IMR-90 (cell line): ENCODE results near the gene KIF1A. TPM values are rescaled to one million over a fixed set of nuclear protein-coding genes. Genes with fewer than 3 reads are reported as not detected.

Experiments used
- ATAC-seq: fragments of 200-7000 bp; cut with Tn5 transposase; 2 replicates; pipeline ENCODE4 v1.9.1; 2020; ENCODE audit warnings: low read depth, mild to moderate bottlenecking, moderate library complexity
- BruUV-seq: library from RNA; stranded (reverse); fragments of 400-500 nt; replicated peaks from 2 replicates; lab custom pipeline; 2021; lab: Mats Ljungman, UMichigan
- CTCF ChIA-PET: fragments of 300-600 bp; formaldehyde crosslinking; extraction: SDS; loops from one replicate; lab custom pipeline; 2021; ENCODE audit warnings: antibody characterized with exemption; lab: Yijun Ruan, JAX
- POLR2A ChIA-PET: fragments of 300-600 bp; sonication (Branson Sonifier 250); formaldehyde crosslinking; loops from one replicate; lab custom pipeline; 2022; ENCODE audit warnings: antibody characterized with exemption; ENCODE audit not compliant: unreplicated experiment; lab: Charles Lee
- DNase-seq: peaks from one replicate; pipeline ENCODE4 v3.0.0; 2013
- H2AFZ ChIP-seq: replicated peaks from 2 replicates; pipeline ENCODE3; 2013; ENCODE audit warnings: low read length, mild to moderate bottlenecking; ENCODE audit not compliant: poor library complexity
- H2AK5ac ChIP-seq: 2 replicates; pipeline ENCODE4 v1.6.1; 2013; ENCODE audit warnings: low read depth, low read length, inconsistent platforms
- H2AK9ac ChIP-seq: replicated peaks from 2 replicates; pipeline ENCODE3; 2013; ENCODE audit warnings: mild to moderate bottlenecking, low read depth, low read length, moderate library complexity; ENCODE audit not compliant: poor library complexity
- H2BK120ac ChIP-seq: 2 replicates; pipeline ENCODE4 v1.6.1; 2013; ENCODE audit warnings: low read depth, low read length, inconsistent platforms
- H2BK15ac ChIP-seq: 3 replicates; pipeline ENCODE4 v1.6.1; 2013; ENCODE audit warnings: low read depth, low read length, inconsistent platforms
- H2BK20ac ChIP-seq: 2 replicates; pipeline ENCODE4 v1.6.1; 2013; ENCODE audit warnings: low read depth, mild to moderate bottlenecking, inconsistent platforms, low read length, moderate library complexity
- H2BK5ac ChIP-seq: 2 replicates; pipeline ENCODE4 v1.6.1; 2013; ENCODE audit warnings: mild to moderate bottlenecking, low read depth, low read length, inconsistent platforms; ENCODE audit not compliant: poor library complexity, severe bottlenecking
- H3K14ac ChIP-seq: replicated peaks from 2 replicates; pipeline ENCODE4 v1.6.1; 2013; ENCODE audit warnings: low read depth, low read length, inconsistent platforms
- H3K18ac ChIP-seq: 2 replicates; pipeline ENCODE4 v1.6.1; 2013; ENCODE audit warnings: low read depth, low read length, control low read depth
- H3K23ac ChIP-seq: 2 replicates; pipeline ENCODE4 v1.6.1; 2013; ENCODE audit warnings: low read depth, low read length, inconsistent platforms
- H3K27ac ChIP-seq: 2 replicates; pipeline ENCODE4 v1.5.1; 2013; ENCODE audit warnings: mild to moderate bottlenecking, control low read depth, low read length; ENCODE audit not compliant: insufficient read depth
- H3K27me3 ChIP-seq: 2 replicates; pipeline ENCODE4 v1.6.1; 2013; ENCODE audit warnings: low read length; ENCODE audit not compliant: control insufficient read depth, insufficient read depth
- H3K36me3 ChIP-seq: 2 replicates; pipeline ENCODE4 v1.6.1; 2013; ENCODE audit warnings: low read length, mixed read lengths; ENCODE audit not compliant: control insufficient read depth, insufficient read depth
- H3K4ac ChIP-seq: 2 replicates; pipeline ENCODE4 v1.6.1; 2013; ENCODE audit warnings: low read depth, low read length, inconsistent platforms
- H3K4me1 ChIP-seq: 2 replicates; pipeline ENCODE4 v1.6.1; 2013; ENCODE audit warnings: low read length, mixed read lengths; ENCODE audit not compliant: control insufficient read depth, insufficient read depth
- H3K4me2 ChIP-seq: 2 replicates; pipeline ENCODE4 v1.6.1; 2013; ENCODE audit warnings: low read depth, mild to moderate bottlenecking, control low read depth, low read length, moderate library complexity
- H3K4me3 ChIP-seq: 2 replicates; pipeline ENCODE4 v1.5.1; 2013; ENCODE audit warnings: low read depth, mild to moderate bottlenecking, control low read depth, low read length, moderate library complexity; ENCODE audit not compliant: insufficient read depth
- H3K56ac ChIP-seq: 2 replicates; pipeline ENCODE4 v1.6.1; 2013; ENCODE audit warnings: low read length, inconsistent platforms; ENCODE audit not compliant: insufficient read depth; ENCODE audit errors: extremely low read depth
- H3K79me1 ChIP-seq, 2 experiments: 2 replicates each; pipeline ENCODE4 v1.6.1; 2013; ENCODE audit warnings: low read length in 2 of 2, inconsistent platforms in 1 of 2, low read depth in 1 of 2
- H3K9ac ChIP-seq: 2 replicates; pipeline ENCODE4 v1.6.1; 2013; ENCODE audit warnings: low read depth, low read length, control low read depth
- H3K9me1 ChIP-seq: 2 replicates; pipeline ENCODE4 v1.6.1; 2013; ENCODE audit warnings: low read length, inconsistent platforms; ENCODE audit not compliant: insufficient read depth
- H3K9me3 ChIP-seq: 2 replicates; pipeline ENCODE4 v1.6.1; 2013; ENCODE audit warnings: low read length; ENCODE audit not compliant: control insufficient read depth, insufficient read depth
- H4K20me1 ChIP-seq: 2 replicates; pipeline ENCODE4 v1.6.1; 2013; ENCODE audit warnings: low read length, inconsistent platforms; ENCODE audit not compliant: insufficient read depth
- H4K5ac ChIP-seq: 2 replicates; pipeline ENCODE4 v1.6.1; 2013; ENCODE audit warnings: mild to moderate bottlenecking, low read depth, low read length, control low read depth
- H4K8ac ChIP-seq, 2 experiments: 2 replicates each; pipeline ENCODE4 v1.6.1; 2013; ENCODE audit warnings: low read depth in 2 of 2, low read length in 2 of 2, control low read depth in 1 of 2, inconsistent platforms in 1 of 2
- H4K91ac ChIP-seq: 2 replicates; pipeline ENCODE4 v1.6.1; 2013; ENCODE audit warnings: low read depth, low read length, inconsistent platforms; ENCODE audit not compliant: insufficient read depth
- BHLHE40 ChIP-seq: fragments of 150-350 bp; IDR thresholded peaks from 2 replicates; pipeline ENCODE4 v1.6.1; 2016; ENCODE audit warnings: mild to moderate bottlenecking, low read depth, low read length
- CEBPB ChIP-seq: IDR thresholded peaks from 2 replicates; pipeline ENCODE4 v1.6.1; 2012; ENCODE audit warnings: low read depth, low read length, improper control_type of control experiment
- CTCF ChIP-seq: conservative IDR thresholded peaks from 2 replicates; pipeline ENCODE4 v1.5.1; 2012; ENCODE audit warnings: mild to moderate bottlenecking, low read depth, low read length, improper control_type of control experiment
- ELK1 ChIP-seq: fragments of 150-350 bp; IDR thresholded peaks from 2 replicates; pipeline ENCODE4 v1.6.1; 2016; ENCODE audit warnings: low read depth, mild to moderate bottlenecking, low read length, moderate library complexity, borderline replicate concordance
- FOS ChIP-seq: fragments of 150-350 bp; IDR thresholded peaks from 2 replicates; pipeline ENCODE4 v1.6.1; 2016; ENCODE audit warnings: low read depth, low read length
- MAFK ChIP-seq: IDR thresholded peaks from 2 replicates; pipeline ENCODE4 v1.6.1; 2012; ENCODE audit warnings: low read depth, low read length, improper control_type of control experiment
- MAZ ChIP-seq: IDR thresholded peaks from 2 replicates; pipeline ENCODE4 v1.6.1; 2012; ENCODE audit warnings: low read depth, mild to moderate bottlenecking, low read length, improper control_type of control experiment, moderate library complexity, borderline replicate concordance
- NFE2L2 ChIP-seq: fragments of 150-350 bp; IDR thresholded peaks from 2 replicates; pipeline ENCODE4 v1.6.1; 2016; ENCODE audit warnings: low read depth, mild to moderate bottlenecking, low read length
- POLR2A ChIP-seq: IDR thresholded peaks from 2 replicates; pipeline ENCODE4 v1.6.1; 2012; ENCODE audit warnings: mild to moderate bottlenecking, low read depth, low read length
- RAD21 ChIP-seq: IDR thresholded peaks from 2 replicates; pipeline ENCODE4 v1.6.1; 2012; ENCODE audit warnings: low read length, improper control_type of control experiment
- RFX5 ChIP-seq: IDR thresholded peaks from 2 replicates; pipeline ENCODE4 v1.8.0; 2012; ENCODE audit warnings: low read depth, mild to moderate bottlenecking, low read length, moderate library complexity
- SMC3 ChIP-seq: fragments of 150-350 bp; IDR thresholded peaks from 2 replicates; pipeline ENCODE4 v1.6.1; 2016; ENCODE audit warnings: low read depth, mild to moderate bottlenecking, antibody characterized with exemption, low read length, moderate library complexity
- USF2 ChIP-seq: fragments of 150-350 bp; IDR thresholded peaks from 2 replicates; pipeline ENCODE4 v1.6.1; 2017; ENCODE audit warnings: mild to moderate bottlenecking, antibody characterized with exemption, low read length, low read depth
- WGBS, 2 experiments: methylation state at CpG; one replicate each; pipeline versions ENCODE4 v1.1.5 to v1.1.7; 2013; ENCODE audit warnings: missing lambda C conversion rate in 2 of 2; ENCODE audit not compliant: insufficient read length in 1 of 2; ENCODE audit errors: extremely low coverage in 2 of 2; 5-methylcytosine and 5-hydroxymethylcytosine counted together
- dilution Hi-C: fragments of 300-500 bp; cut with HindIII; formaldehyde crosslinking; loops from one replicate; pipeline ENCODE4 v1.14.3; 2018; ENCODE audit warnings: low sequenced_read_pairs; ENCODE audit not compliant: unreplicated experiment
- in situ Hi-C: fragments of 300-500 bp; cut with MboI; formaldehyde crosslinking; loops from 3 replicates; pipeline ENCODE4 v1.14.3; 2019; ENCODE audit warnings: low sequenced_read_pairs, inconsistent platforms, mixed read lengths
- intact Hi-C: fragments of 100-400 bp; cut with micrococcal nuclease; formaldehyde crosslinking; loops from 2 replicates; pipeline ENCODE4 v1.10.0; 2022
- polyA plus RNA-seq, 3 experiments: library from polyadenylated mRNA; depleted of rRNA; stranded (reverse); fragments of >200 nt; gene quantifications; 2 replicates each; pipeline ENCODE4 v1.2.3, GENCODE V29; 2012; ENCODE audit warnings: low replicate concordance in 1 of 3
- total RNA-seq: library from RNA; depleted of rRNA; stranded (reverse); fragments of >200 nt; gene quantifications from 2 replicates; pipeline ENCODE4 v1.2.3, GENCODE V29; 2012

The KIF1A gene
- total and polyA plus RNA-seq, 2 of the 4 experiments (the other 2 are of a cell fraction): under 0.01 TPM; not detected in 1

GRCh38 chr2:240707043-240707756 is 112.8 kb downstream of the KIF1A start:
- Histone ChIP-seq H2BK5ac (no peak overlapping the region), H4K8ac (no peak overlapping the region), H2BK20ac (no peak overlapping the region), H3K18ac (no peak overlapping the region), H3K27ac (no peak overlapping the region), H2BK120ac (no peak overlapping the region), H3K4me1 (no peaks in the 10 kb centered on the region), H3K36me3 (no peaks in the 10 kb centered on the region), H3K56ac (no peak overlapping the region), H2AFZ (no peak overlapping the region), H3K9ac (no peak overlapping the region), H4K91ac (no peak overlapping the region), H3K9me3 (no peaks in the 10 kb centered on the region), H3K4ac (no peak overlapping the region), H3K27me3 (peaks cover 44% of the 10 kb centered on the region), H4K20me1 (no peaks in the 10 kb centered on the region), H3K79me1 (no peaks in the 10 kb centered on the region), H2BK15ac (no peak overlapping the region), H3K9me1 (no peaks in the 10 kb centered on the region), H3K4me2 (no peak overlapping the region), H3K4me3 (no peak overlapping the region), H2AK9ac (no peak overlapping the region), H3K14ac (no peak overlapping the region), H4K5ac (no peak overlapping the region), H2AK5ac (no peak overlapping the region), H3K23ac (no peak overlapping the region)
- ChIA-PET POLR2A (no interaction called here), CTCF (no interaction called here)
- dilution Hi-C loops: no loop called here
- WGBS, 2 experiments: 95% methylated on average over 4 of the region's 15 CpGs; no CpG with 5 or more reads in 1 of the 2 experiments
- intact Hi-C loops: no loop called here
- DNase-seq (no peak), ATAC-seq (no peak)
- no TSS peak for BruUV-seq
- TF ChIP-seq ELK1 (no peak), BHLHE40 (no peak), CEBPB (no peak), CTCF (no peak), MAFK (no peak), USF2 (no peak), NFE2L2 (no peak), FOS (no peak), RAD21 (no peak), RFX5 (no peak), MAZ (no peak), POLR2A (no peak), SMC3 (no peak)
- in situ Hi-C loops: loop anchor here (5.0 kb wide), 1 partner anchor 190 kb away; no protein-coding TSS in a partner anchor
